Measurements from ENCODE around the gene CELSR3.
A peak's percentile ranks its signal among the peaks of the same experiment; 100 is the strongest.

CELSR3 gene

GRCh38 chr3:48633743-48634142 lies 28.9 kb downstream of the CELSR3 start:
- no peak for DNase-seq (ENCODE audit: low read depth)

GRCh38 chr3:48633256-48633655 lies 29.4 kb downstream of the CELSR3 start:
- no peak for DNase-seq (ENCODE audit: low read depth)

- DNase-seq (ENCODE audit: low read depth): no peak
Measured at GRCh38 chr3:48631516-48632448, 30.9 kb downstream of the CELSR3 start.

GRCh38 chr3:48630833-48631232 lies 31.9 kb downstream of the CELSR3 start:
- no peak for DNase-seq (ENCODE audit: low read depth)

GRCh38 chr3:48630407-48630806 lies 32.3 kb downstream of the CELSR3 start:
- no peak for DNase-seq (ENCODE audit: low read depth)

- no peak for DNase-seq (ENCODE audit: low read depth)
Measured at GRCh38 chr3:48629894-48630293, 32.8 kb downstream of the CELSR3 start.

GRCh38 chr3:48628277-48629017 lies 34.2 kb downstream of the CELSR3 start:
- no peak for DNase-seq (ENCODE audit: low read depth)

GRCh38 chr3:48625600-48625999 lies 37.1 kb downstream of the CELSR3 start:
- no peak for DNase-seq (ENCODE audit: low read depth)

- DNase-seq (ENCODE audit: low read depth): no peak
Measured at GRCh38 chr3:48624767-48625166, 37.9 kb downstream of the CELSR3 start.

GRCh38 chr3:48623851-48624547 lies 38.7 kb downstream of the CELSR3 start:
- no peak for DNase-seq (ENCODE audit: low read depth)

- DNase-seq (ENCODE audit: low read depth): no peak
Measured at GRCh38 chr3:48621461-48621869, 41.2 kb downstream of the CELSR3 start, which contains the start of gene TMEM89. TMEM89 (minus strand) TSS chr3:48621769; CDS start chr3:48621756, 13 bp downstream.

GRCh38 chr3:48619541-48620524 lies 42.9 kb downstream of the CELSR3 start:
- no peak for DNase-seq (ENCODE audit: low read depth)

GRCh38 chr3:48617559-48617958 lies 45.1 kb downstream of the CELSR3 start:
- no peak for DNase-seq (ENCODE audit: low read depth)

- no peak for DNase-seq (ENCODE audit: low read depth)
Measured at GRCh38 chr3:48614044-48614443, 48.6 kb downstream of the CELSR3 start.

- DNase-seq (ENCODE audit: low read depth): no peak
Measured at GRCh38 chr3:48612309-48612708, 50.4 kb downstream of the CELSR3 start.

- DNase-seq (ENCODE audit: low read depth): peak; percentile 52
Measured at GRCh38 chr3:48609088-48610005, 53.3 kb downstream of the CELSR3 start, which contains the start of gene UQCRC1. UQCRC1 (minus strand) TSS chr3:48609646; CDS start chr3:48609620, 26 bp downstream.

- DNase-seq (ENCODE audit: low read depth): no peak
Measured at GRCh38 chr3:48607519-48607918, 55.2 kb downstream of the CELSR3 start.

GRCh38 chr3:48601622-48601994 lies 61.1 kb downstream of the CELSR3 start:
- DNase-seq (ENCODE audit: low read depth): no peak

- DNase-seq (ENCODE audit: low read depth): no peak
Measured at GRCh38 chr3:48600711-48601621, 61.7 kb downstream of the CELSR3 start.
